Testis (tissue), 3 donors: ENCODE measurements around the gene LZTS3. TPM values are rescaled to one million over a fixed set of nuclear protein-coding genes. Genes with fewer than 3 reads are reported as not detected.

Experiments used
- DNase-seq: peaks from one replicate; pipeline ENCODE4 v3.0.0-alpha.2; 2019
- H3K27ac ChIP-seq, 2 donors: fragments of 200-600 bp; sonication (generic); one replicate each; pipeline ENCODE4 v1.5.1; 2019
- H3K27me3 ChIP-seq: fragments of 200-600 bp; sonication (generic); one replicate; pipeline ENCODE4 v1.5.1; 2019
- H3K36me3 ChIP-seq: fragments of 200-600 bp; sonication (generic); one replicate; pipeline ENCODE4 v1.5.1; 2017; ENCODE audit warnings: low read depth; ENCODE audit errors: missing control alignments
- H3K4me1 ChIP-seq: fragments of 200-600 bp; sonication (generic); one replicate; pipeline ENCODE4 v1.5.1; 2019
- H3K4me3 ChIP-seq, 2 donors: fragments of 200-600 bp; sonication (generic); one replicate each; pipeline ENCODE4 v1.5.1; 2017 to 2019
- H3K9me3 ChIP-seq: fragments of 200-600 bp; sonication (generic); one replicate; pipeline ENCODE4 v1.5.1; 2017
- POLR2A ChIP-seq: fragments of 450-650 bp; IDR thresholded peaks from one replicate; pipeline ENCODE4 v1.6.1; 2017; ENCODE audit warnings: antibody characterized with exemption, mild to moderate bottlenecking, moderate library complexity
- WGBS, 2 donors: methylation state at CpG; one replicate each; pipeline ENCODE4 v1.1.5; 2018; 5-methylcytosine and 5-hydroxymethylcytosine counted together
- intact Hi-C: fragments of 100-400 bp; cut with DNase I; formaldehyde crosslinking; loops from one replicate; pipeline ENCODE4 v1.15.1; 2023; ENCODE audit warnings: low total_unique reads
- polyA plus RNA-seq: library from polyadenylated mRNA; stranded (reverse); fragments of 350-450 nt; fragmentation: Illumina TruSeq; extraction: RNeasy Lipid Tissue Mini Kit (QIAGEN cat#74804); gene quantifications from one replicate; pipeline ENCODE4 v1.2.3, GENCODE V29; 2014; ENCODE audit warnings: low read depth, low replicate concordance; ENCODE audit not compliant: insufficient read depth
- total RNA-seq, 2 donors: library from RNA; depleted of rRNA; stranded (reverse); fragments of >200 nt; gene quantifications; one replicate each; pipeline ENCODE4 v1.2.3, GENCODE V29; 2016
- TF ChIP-seq, protein P1 (sequence below), 3 experiments: fragments of 450-650 bp in 2 of 3; fragments of 200-600 bp in 1 of 3; sonication (generic) in 1 of 3; IDR thresholded peaks; one replicate each; pipeline ENCODE4 v1.5.1; 2016 to 2019; ENCODE audit warnings: antibody characterized with exemption in 3 of 3, mild to moderate bottlenecking in 2 of 3, moderate library complexity in 1 of 3

Gene LZTS3
- total and polyA plus RNA-seq, 3 donors from 2014 or later, result 7.2 to 16.8 (median 13.9) TPM

DNA sequence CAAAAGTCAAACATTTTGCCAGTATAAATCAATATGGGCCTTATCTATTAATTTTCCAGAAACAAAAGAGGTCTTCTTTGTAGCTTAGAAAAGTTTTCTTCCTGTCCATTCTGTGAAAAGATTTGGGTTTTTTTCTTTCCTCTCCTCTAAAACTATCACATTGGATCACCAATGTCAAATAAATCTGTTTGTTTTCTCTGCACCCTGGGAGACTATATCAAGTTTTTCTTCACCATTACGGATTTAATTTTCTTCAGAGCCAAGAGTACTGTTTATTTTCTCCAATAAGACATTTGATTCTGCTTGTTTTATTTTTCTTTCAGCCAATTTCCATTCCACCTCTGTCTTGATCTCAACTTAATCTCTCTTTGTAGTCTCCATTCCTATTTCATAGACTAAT, 1.9 kb upstream of the LZTS3 start:
- no peaks in the 10 kb centered on the region for H3K27me3 ChIP-seq
- no peak overlapping the region for H3K27ac ChIP-seq
- no peak overlapping the region for H3K4me3 ChIP-seq
- TF ChIP-seq POLR2A, result no peak
- TF ChIP-seq, protein P1, sequence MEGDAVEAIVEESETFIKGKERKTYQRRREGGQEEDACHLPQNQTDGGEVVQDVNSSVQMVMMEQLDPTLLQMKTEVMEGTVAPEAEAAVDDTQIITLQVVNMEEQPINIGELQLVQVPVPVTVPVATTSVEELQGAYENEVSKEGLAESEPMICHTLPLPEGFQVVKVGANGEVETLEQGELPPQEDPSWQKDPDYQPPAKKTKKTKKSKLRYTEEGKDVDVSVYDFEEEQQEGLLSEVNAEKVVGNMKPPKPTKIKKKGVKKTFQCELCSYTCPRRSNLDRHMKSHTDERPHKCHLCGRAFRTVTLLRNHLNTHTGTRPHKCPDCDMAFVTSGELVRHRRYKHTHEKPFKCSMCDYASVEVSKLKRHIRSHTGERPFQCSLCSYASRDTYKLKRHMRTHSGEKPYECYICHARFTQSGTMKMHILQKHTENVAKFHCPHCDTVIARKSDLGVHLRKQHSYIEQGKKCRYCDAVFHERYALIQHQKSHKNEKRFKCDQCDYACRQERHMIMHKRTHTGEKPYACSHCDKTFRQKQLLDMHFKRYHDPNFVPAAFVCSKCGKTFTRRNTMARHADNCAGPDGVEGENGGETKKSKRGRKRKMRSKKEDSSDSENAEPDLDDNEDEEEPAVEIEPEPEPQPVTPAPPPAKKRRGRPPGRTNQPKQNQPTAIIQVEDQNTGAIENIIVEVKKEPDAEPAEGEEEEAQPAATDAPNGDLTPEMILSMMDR (IDR thresholded peaks at IDR 0.05), result no peak
- intact Hi-C loops, result no loop called here
- 62 to 63% methylated on average over 1 of the region's 1 CpG for WGBS, 2 donors
- H3K9me3 ChIP-seq, result no peaks in the 10 kb centered on the region
- H3K4me1 ChIP-seq, result peaks cover 8% of the 10 kb centered on the region
- no peaks in the 10 kb centered on the region for H3K36me3 ChIP-seq
- DNase-seq, result no peak

DNA sequence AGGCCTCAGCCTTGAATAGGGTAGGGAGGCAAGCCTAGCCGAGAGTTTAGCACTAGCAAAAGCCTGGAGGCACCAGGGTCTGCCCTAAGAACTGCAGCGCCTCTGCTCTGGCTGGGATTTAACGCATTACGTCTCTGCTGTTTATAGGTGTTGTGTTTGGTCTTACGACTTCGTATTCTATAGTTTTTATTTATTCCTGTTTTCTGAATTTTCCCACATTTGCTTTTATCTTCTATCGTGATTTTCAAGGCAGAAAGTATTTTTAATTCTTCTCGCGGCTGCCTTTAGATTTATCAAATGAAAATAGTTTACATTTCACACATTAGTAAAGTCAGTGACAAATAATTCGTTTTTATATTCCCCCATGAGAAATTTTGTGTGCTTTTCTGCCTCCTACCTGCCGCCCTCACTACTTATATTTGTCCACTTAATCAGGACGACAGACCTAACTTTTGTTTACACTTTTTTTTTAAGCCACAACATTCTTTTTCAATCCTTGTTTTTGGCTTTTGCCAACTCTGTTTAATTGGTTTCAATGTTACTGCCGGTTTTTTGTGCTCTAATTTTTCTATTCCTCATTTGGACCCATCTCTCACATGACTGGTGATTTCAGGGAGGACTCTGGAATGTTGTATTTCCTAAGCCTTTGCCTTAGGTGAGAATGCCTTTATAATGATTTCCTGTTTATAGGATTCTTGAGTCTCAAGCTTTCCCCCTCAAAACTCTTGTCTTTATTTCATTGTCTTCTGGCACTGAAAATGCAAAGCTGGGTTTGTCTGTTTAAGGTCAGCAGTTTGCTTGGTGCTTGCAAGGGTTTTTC, 1.3 kb upstream of the LZTS3 start:
- H3K27ac ChIP-seq, result no peak overlapping the region
- TF ChIP-seq, protein P1 (IDR thresholded peaks at IDR 0.05), result no peak
- no peak for TF ChIP-seq POLR2A
- intact Hi-C loops, result no loop called here
- peaks cover 8% of the 10 kb centered on the region for H3K4me1 ChIP-seq
- no peaks in the 10 kb centered on the region for H3K27me3 ChIP-seq
- H3K4me3 ChIP-seq, result peak overlapping the region; percentile 76 to 80
- peak; percentile 32 for DNase-seq
- no peaks in the 10 kb centered on the region for H3K9me3 ChIP-seq
- WGBS, 2 donors, result 13 to 26% methylated on average over 13 of the region's 13 CpGs
- H3K36me3 ChIP-seq, result no peaks in the 10 kb centered on the region

DNA sequence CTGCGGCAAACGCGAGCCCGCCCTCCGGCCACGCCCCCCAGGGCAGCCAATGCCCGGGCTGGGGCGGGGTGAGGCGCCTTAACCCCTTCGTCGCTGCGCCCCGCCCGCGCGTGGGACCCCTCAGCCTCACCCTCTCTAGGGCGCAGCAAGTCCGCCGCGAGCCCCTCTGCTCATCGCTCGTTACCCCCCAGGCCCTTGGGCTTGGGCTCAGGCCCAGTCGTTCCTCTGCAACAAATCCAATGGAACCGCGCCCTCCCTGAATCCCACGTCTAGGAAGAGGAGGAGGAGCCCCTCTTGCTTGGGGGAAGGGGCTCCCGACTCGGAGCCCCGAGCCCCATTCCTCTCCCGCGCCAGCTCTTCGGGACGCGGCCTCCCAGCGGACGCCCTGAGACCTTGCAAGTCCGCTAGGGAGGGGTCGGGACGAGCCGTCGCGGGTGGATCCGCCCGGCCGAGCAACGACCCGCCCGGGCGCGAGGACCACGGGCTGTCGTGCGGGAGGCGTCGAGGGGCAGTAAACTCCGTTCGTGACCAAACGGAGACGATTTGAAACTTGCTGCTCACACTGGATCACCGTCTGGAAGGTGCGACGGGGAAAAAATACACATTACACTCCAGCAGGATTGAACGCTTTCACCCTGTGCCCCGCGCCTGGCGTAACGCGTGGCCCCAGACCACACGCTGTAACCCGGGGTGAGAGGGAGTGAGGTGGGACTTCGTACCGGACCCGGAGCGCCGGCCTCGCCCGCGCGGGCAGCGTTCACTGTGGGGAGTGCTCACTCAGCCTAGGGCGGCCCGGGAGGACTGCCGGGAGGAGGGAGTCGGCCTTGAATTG, 477 bp upstream of the LZTS3 start:
- peak; percentile 90 for DNase-seq
- Histone ChIP-seq H3K27ac (peak overlapping the region in 1 of 2 donors; percentile 57), H3K36me3 (no peaks in the 10 kb centered on the region), H3K9me3 (no peaks in the 10 kb centered on the region), H3K4me3 (peak overlapping the region; percentile 76 to 80), H3K27me3 (no peaks in the 10 kb centered on the region), H3K4me1 (peaks cover 8% of the 10 kb centered on the region)
- 1% methylated on average over 46 to 67 of the region's 84 CpGs for WGBS, 2 donors
- no peak for TF ChIP-seq POLR2A
- TF ChIP-seq, protein P1 (IDR thresholded peaks at IDR 0.05), result peak in 1 of 3 experiments; percentile 9
- intact Hi-C loops, result no loop called here

DNA sequence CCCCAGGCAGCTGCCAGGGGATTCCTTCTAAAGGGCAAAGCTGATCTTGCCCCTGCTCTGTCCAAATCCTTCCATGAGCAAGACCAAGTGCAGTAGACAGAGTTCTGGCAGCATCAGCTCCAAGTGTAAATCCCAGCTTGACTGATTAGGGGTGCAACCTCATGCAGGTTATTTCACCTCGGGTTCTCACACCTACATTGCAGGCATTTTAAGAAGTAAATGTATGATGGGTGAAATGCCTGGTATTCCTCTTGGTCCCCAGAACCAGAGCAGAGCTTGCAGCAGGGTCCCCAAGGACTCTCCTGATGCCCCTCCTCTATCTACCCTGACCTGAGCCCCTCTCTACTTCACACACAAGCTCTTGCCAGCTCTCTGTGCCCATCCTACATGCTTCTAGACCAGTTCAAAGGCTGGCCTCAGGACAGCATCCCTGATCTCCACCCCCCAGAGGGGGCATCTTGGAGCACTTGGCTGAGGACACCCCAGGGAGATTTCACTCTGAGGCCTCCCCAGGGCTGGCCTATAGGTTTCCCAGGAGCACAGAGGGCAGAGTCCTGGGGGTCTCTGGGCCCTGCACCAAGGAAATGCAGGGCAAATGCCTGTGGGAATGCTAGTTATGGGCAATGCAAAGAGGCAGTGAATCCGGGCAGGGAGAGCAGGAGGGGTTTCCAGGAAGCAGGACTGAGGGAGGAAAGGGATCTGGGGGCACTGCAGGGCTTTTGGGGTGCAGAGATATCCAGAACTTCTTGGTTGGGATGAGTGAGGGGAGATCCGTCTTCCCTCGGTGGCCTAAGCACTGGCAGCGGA, 1.0 kb downstream of the LZTS3 start:
- WGBS, 2 donors, result 34 to 40% methylated on average over 5 of the region's 5 CpGs
- H3K9me3 ChIP-seq, result no peaks in the 10 kb centered on the region
- intact Hi-C loops, result no loop called here

More for the DNA sequence above, 1.0 kb downstream of the LZTS3 start:
- no peak for TF ChIP-seq POLR2A
- TF ChIP-seq, protein P1 (IDR thresholded peaks at IDR 0.05), result no peak
- no peak overlapping the region for H3K27ac ChIP-seq
- no peak for DNase-seq
- no peaks in the 10 kb centered on the region for H3K36me3 ChIP-seq
- H3K4me1 ChIP-seq, result peaks cover 8% of the 10 kb centered on the region
- peak overlapping the region; percentile 76 to 80 for H3K4me3 ChIP-seq
- no peaks in the 10 kb centered on the region for H3K27me3 ChIP-seq
